Measurements from ENCODE around the gene HSD17B4. TPM values are rescaled to one million over a fixed set of nuclear protein-coding genes. Genes with fewer than 3 reads are reported as not detected.
"Not testable (repeated sequence)": the region's sequence is repeated elsewhere in the genome, so short reads cannot be mapped to it uniquely, and the experiment has no call there.

The HSD17B4 gene
- total RNA-seq, 1 donor, result 130 TPM

- H3K4me3 ChIP-seq (ENCODE audit: insufficient read depth, low read length), result peak overlapping the region; percentile 71
- DNase-seq (ENCODE audit: insufficient read length, low spot score, missing footprints), result peak; percentile 56
Observed at GRCh38 chr5:119411361-119412278, 40.7 kb upstream of the HSD17B4 start.

GRCh38 chr5:119412279-119413227 lies 39.7 kb upstream of the HSD17B4 start:
- Histone ChIP-seq H3K79me2 (ENCODE audit: insufficient read depth, low read length) (no peaks in the 10 kb centered on the region), H4K20me1 (ENCODE audit: insufficient read depth, low read length) (no peaks in the 10 kb centered on the region), H3K4me1 (ENCODE audit: insufficient read depth, low read length) (peaks cover 6% of the 10 kb centered on the region), H3K36me3 (ENCODE audit: insufficient read depth, low read length) (no peaks in the 10 kb centered on the region), H3K9me3 (ENCODE audit: low read depth, low read length) (no peaks in the 10 kb centered on the region), H2AFZ (ENCODE audit: low read length) (no peak overlapping the region), H3K27ac (ENCODE audit: low read depth, low read length) (no peak overlapping the region), H3K4me3 (ENCODE audit: insufficient read depth, low read length) (peak overlapping the region; percentile 71), H3K4me2 (ENCODE audit: insufficient read depth, low read length) (peak overlapping the region; percentile 96), H3K27me3 (ENCODE audit: insufficient read depth, low read length) (peaks cover 8% of the 10 kb centered on the region)
- no peak for TF ChIP-seq CTCF (IDR thresholded peaks at IDR 0.05; ENCODE audit: extremely low read depth, low read depth, low read length)
- no peak for DNase-seq (ENCODE audit: insufficient read length, low spot score, missing footprints)

More at GRCh38 chr5:119411361-119412278, 40.7 kb upstream of the HSD17B4 start:
- Histone ChIP-seq H3K27me3 (ENCODE audit: insufficient read depth, low read length) (peaks cover 9% of the 10 kb centered on the region), H3K36me3 (ENCODE audit: insufficient read depth, low read length) (no peaks in the 10 kb centered on the region), H4K20me1 (ENCODE audit: insufficient read depth, low read length) (no peaks in the 10 kb centered on the region), H3K79me2 (ENCODE audit: insufficient read depth, low read length) (no peaks in the 10 kb centered on the region), H3K4me2 (ENCODE audit: insufficient read depth, low read length) (peak overlapping the region; percentile 96), H2AFZ (ENCODE audit: low read length) (peak overlapping the region; percentile 89), H3K27ac (ENCODE audit: low read depth, low read length) (peak overlapping the region; percentile 86), H3K4me1 (ENCODE audit: insufficient read depth, low read length) (peaks cover 6% of the 10 kb centered on the region), H3K9me3 (ENCODE audit: low read depth, low read length) (no peaks in the 10 kb centered on the region)
- TF ChIP-seq CTCF (IDR thresholded peaks at IDR 0.05; ENCODE audit: extremely low read depth, low read depth, low read length), result peak; percentile 95

- DNase-seq (ENCODE audit: insufficient read length, low spot score, missing footprints); H3K4me2 ChIP-seq (ENCODE audit: insufficient read depth, low read length); H3K79me2 ChIP-seq (ENCODE audit: insufficient read depth, low read length); H3K4me3 ChIP-seq (ENCODE audit: insufficient read depth, low read length); H3K27me3 ChIP-seq (ENCODE audit: insufficient read depth, low read length); H4K20me1 ChIP-seq (ENCODE audit: insufficient read depth, low read length); H3K36me3 ChIP-seq (ENCODE audit: insufficient read depth, low read length); H3K9me3 ChIP-seq (ENCODE audit: low read depth, low read length); H3K27ac ChIP-seq (ENCODE audit: low read depth, low read length); H2AFZ ChIP-seq (ENCODE audit: low read length): not testable (repeated sequence)
- peaks cover 18% of the 10 kb centered on the region for H3K4me1 ChIP-seq (ENCODE audit: insufficient read depth, low read length)
Observed at GRCh38 chr5:119414124-119414734, 38.1 kb upstream of the HSD17B4 start.

GRCh38 chr5:119417891-119418605 lies 34.2 kb upstream of the HSD17B4 start:
- H3K36me3 ChIP-seq (ENCODE audit: insufficient read depth, low read length), result no peaks in the 10 kb centered on the region
- no peak overlapping the region for H2AFZ ChIP-seq (ENCODE audit: low read length)
- no peak overlapping the region for H3K4me3 ChIP-seq (ENCODE audit: insufficient read depth, low read length)
- no peak for DNase-seq (ENCODE audit: insufficient read length, low spot score, missing footprints)
- no peak overlapping the region for H3K27ac ChIP-seq (ENCODE audit: low read depth, low read length)
- no peaks in the 10 kb centered on the region for H3K9me3 ChIP-seq (ENCODE audit: low read depth, low read length)
- no peaks in the 10 kb centered on the region for H3K79me2 ChIP-seq (ENCODE audit: insufficient read depth, low read length)
- no peak for TF ChIP-seq CTCF (IDR thresholded peaks at IDR 0.05; ENCODE audit: extremely low read depth, low read depth, low read length)
- peak overlapping the region; percentile 59 for H3K4me2 ChIP-seq (ENCODE audit: insufficient read depth, low read length)
- peaks cover 3% of the 10 kb centered on the region for H3K27me3 ChIP-seq (ENCODE audit: insufficient read depth, low read length)
- H3K4me1 ChIP-seq (ENCODE audit: insufficient read depth, low read length), result peaks cover 12% of the 10 kb centered on the region
- H4K20me1 ChIP-seq (ENCODE audit: insufficient read depth, low read length), result no peaks in the 10 kb centered on the region
